Measurements from ENCODE around the gene MARCHF3. TPM values are rescaled to one million over a fixed set of nuclear protein-coding genes. Genes with fewer than 3 reads are reported as not detected.

Gene MARCHF3
- total and polyA plus RNA-seq, 2 of the 13 experiments (the other 11 are each of a cell fraction or from before 2014, with no cell fraction given), result 4.8 to 11.9 TPM

- TF ChIP-seq MXD1 (CRISPR knock-in tag; IDR thresholded peaks at IDR 0.05), result peak; percentile 69; the same call in 1 of the 2 replicates
- 0 out of 2 replicates have a peak, but pooled peaks have one; percentile 45 for TF ChIP-seq KDM4B (CRISPR knock-in tag; IDR thresholded peaks at IDR 0.05)
- no peak; the same call in 1 of the 2 replicates for TF ChIP-seq FOXP4 (CRISPR knock-in tag; IDR thresholded peaks at IDR 0.05)
- no peak for TF ChIP-seq MBD4 (IDR thresholded peaks at IDR 0.05; ENCODE audit: borderline replicate concordance, low read length)
- TF ChIP-seq ZNF354B (CRISPR knock-in tag; IDR thresholded peaks at IDR 0.05), result no peak
- 0 out of 2 replicates have a peak, but pooled peaks have one; percentile 27 for TF ChIP-seq ZNF138 (CRISPR knock-in tag; IDR thresholded peaks at IDR 0.05; ENCODE audit: low read depth)
- 0 out of 2 replicates have a peak, but pooled peaks have one; percentile 41 for TF ChIP-seq ZMAT3 (CRISPR knock-in tag; conservative IDR thresholded peaks at IDR 0.05)
- peak; percentile 58 for TF ChIP-seq CBX1 (IDR thresholded peaks at IDR 0.05; ENCODE audit: low read depth)
- peak; percentile 95; the same call in 1 of the 2 replicates for TF ChIP-seq ZNF230 (CRISPR knock-in tag; IDR thresholded peaks at IDR 0.05)
- TF ChIP-seq REL (CRISPR knock-in tag; conservative IDR thresholded peaks at IDR 0.05), result peak; percentile 55; the same call in 1 of the 2 replicates
- no peak for TF ChIP-seq NR3C1 (CRISPR knock-in tag; IDR thresholded peaks at IDR 0.05)
- peak; percentile 48; the same call in 1 of the 2 replicates for TF ChIP-seq FOXK1 (CRISPR knock-in tag; IDR thresholded peaks at IDR 0.05; ENCODE audit: borderline replicate concordance, low read depth)
- TF ChIP-seq MTA1 (CRISPR knock-in tag; IDR thresholded peaks at IDR 0.05; ENCODE audit: borderline replicate concordance), result peak; percentile 71; the same call in 1 of the 2 replicates
- TF ChIP-seq ATM (IDR thresholded peaks at IDR 0.05; ENCODE audit: borderline replicate concordance), result no peak
- peak; percentile 63; the same call in 1 of the 2 replicates for TF ChIP-seq ZNF256 (CRISPR knock-in tag; conservative IDR thresholded peaks at IDR 0.05)
- peak; percentile 22; the same call in 1 of the 2 replicates for TF ChIP-seq SNAPC2 (CRISPR knock-in tag; IDR thresholded peaks at IDR 0.05)
- no peak for TF ChIP-seq TERF1 (CRISPR knock-in tag; IDR thresholded peaks at IDR 0.05)
- peak; percentile 64; the same call in 1 of the 2 replicates for TF ChIP-seq ZNF709 (CRISPR knock-in tag; IDR thresholded peaks at IDR 0.05)
- TF ChIP-seq EEA1 (CRISPR knock-in tag; IDR thresholded peaks at IDR 0.05; ENCODE audit: borderline replicate concordance), result peak; percentile 68; the same call in 1 of the 2 replicates
- 0 out of 2 replicates have a peak, but pooled peaks have one; percentile 54 for TF ChIP-seq ZNF17 (CRISPR knock-in tag; IDR thresholded peaks at IDR 0.05)
- TF ChIP-seq ZBTB46 (CRISPR knock-in tag; IDR thresholded peaks at IDR 0.05; ENCODE audit: borderline replicate concordance), result no peak
Measured at GRCh38 chr5:127072861-127073846, 42.8 kb upstream of the MARCHF3 start, which contains the start of gene C5orf63 (continued).
